DLD1 (cell line): ENCODE measurements around the gene ERC2.

ENCODE experiments used
- in situ Hi-C: cut with HindIII; loops from 2 replicates; pipeline ENCODE4 v1.10.0; 2017; ENCODE audit warnings: low sequenced_read_pairs

ERC2 gene

GRCh38 chr3:55955891-55956477, 512.3 kb downstream of the ERC2 start:
- in situ Hi-C loops, result no loop called here

DNA sequence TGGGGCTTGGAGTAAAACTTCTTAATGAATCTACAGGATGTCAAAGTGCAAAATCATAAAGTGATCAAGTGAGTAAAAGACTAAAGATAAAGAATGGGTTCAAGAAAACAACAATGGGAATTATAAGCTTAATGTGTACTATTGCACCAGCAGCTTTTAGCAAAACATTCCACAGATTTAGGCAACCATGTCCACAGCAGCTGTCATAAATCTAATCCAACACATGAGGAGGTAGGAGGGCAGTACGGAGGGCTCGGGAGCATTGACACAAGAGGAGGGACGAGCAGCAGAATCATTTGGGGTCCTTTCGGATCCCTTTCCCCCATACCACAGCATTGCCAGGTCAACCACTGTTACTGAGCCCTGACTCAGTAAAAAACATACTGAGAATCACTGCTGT, 516.9 kb downstream of the ERC2 start:
- in situ Hi-C loops, result no loop called here

GRCh38 chr3:55947406-55947805, 520.9 kb downstream of the ERC2 start:
- in situ Hi-C loops, result no loop called here

- in situ Hi-C loops, result no loop called here
These were observed 521.6 kb downstream of the ERC2 start for GRCh38 chr3:55946574-55947160.

DNA sequence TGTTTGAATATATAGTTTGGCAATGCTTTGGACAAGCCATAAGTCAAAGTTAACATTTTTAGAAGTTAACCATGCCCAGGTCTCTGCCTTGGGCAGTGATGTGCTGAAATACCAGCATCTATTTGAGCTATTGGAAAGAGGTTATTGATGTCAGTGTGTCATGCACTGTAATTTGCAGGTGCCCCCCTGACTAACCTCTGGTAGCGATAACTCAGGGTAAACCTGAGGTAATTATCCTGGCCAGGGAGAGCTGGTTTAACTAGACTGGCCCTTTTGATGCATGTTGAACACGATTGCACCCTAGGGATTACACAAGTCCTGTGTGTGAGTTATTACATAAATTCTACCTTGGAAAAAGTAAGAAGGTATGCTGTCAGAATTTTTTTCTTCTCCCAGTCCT, 525.4 kb downstream of the ERC2 start:
- in situ Hi-C loops, result no loop called here

DNA sequence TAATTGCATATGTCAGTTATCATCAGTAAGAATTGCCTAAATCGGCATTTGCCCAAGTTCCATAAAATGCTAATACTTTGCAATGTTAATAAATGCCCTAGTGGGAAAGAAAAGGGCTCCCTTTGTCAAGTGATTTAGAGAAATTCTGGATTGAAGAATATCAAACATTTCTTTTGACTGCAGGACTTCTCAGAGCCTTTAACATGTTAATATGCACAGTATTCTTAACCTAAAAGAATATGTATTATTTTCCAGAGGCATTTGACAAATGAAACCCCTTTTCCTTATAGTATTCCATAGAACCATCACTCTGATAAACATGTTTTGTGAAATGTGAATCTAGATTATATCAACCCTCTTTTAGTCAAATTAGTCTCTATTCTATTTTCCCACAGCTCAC, 529.0 kb downstream of the ERC2 start:
- in situ Hi-C loops, result no loop called here

GRCh38 chr3:55937301-55937700, 531.0 kb downstream of the ERC2 start:
- in situ Hi-C loops, result no loop called here

GRCh38 chr3:55936549-55937052, 531.7 kb downstream of the ERC2 start:
- in situ Hi-C loops, result no loop called here

DNA sequence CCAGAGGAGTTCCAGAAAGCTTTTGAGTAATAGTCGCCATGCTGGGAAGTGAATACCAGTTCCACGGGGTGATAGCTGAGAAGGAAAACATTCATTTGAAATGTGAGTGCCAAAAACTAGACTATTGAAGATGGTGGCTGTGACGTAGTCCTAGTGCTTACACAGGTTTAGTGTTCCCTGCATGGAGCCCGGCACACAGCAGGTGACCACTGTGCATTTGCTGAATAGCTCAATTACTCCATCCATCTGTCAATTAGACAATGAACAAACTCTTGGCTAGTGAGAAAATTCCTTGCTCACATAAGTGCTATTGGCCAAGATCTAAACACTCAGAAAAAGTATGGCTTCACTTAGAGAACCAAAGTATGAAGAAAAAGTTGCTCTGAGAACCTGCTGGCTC, 533.0 kb downstream of the ERC2 start:
- in situ Hi-C loops, result no loop called here

- in situ Hi-C loops, result no loop called here
These were observed 533.5 kb downstream of the ERC2 start for GRCh38 chr3:55934771-55935170.

GRCh38 chr3:55929154-55929869, 539.0 kb downstream of the ERC2 start:
- in situ Hi-C loops, result loop anchor here (10.0 kb wide), 1 partner anchor 445 kb away; the partner anchor contains the start of gene WNT5A

GRCh38 chr3:55923626-55924025, 544.6 kb downstream of the ERC2 start:
- in situ Hi-C loops, result loop anchor here (10.0 kb wide), 1 partner anchor 439 kb away; the partner anchor contains the start of gene WNT5A

- in situ Hi-C loops, result loop anchor here (10.0 kb wide), 1 partner anchor 438 kb away; the partner anchor contains the start of gene WNT5A
These were observed 545.1 kb downstream of the ERC2 start for GRCh38 chr3:55923207-55923606.

GRCh38 chr3:55912880-55913279, 555.4 kb downstream of the ERC2 start:
- in situ Hi-C loops, result no loop called here

- in situ Hi-C loops, result no loop called here
These were observed 557.0 kb downstream of the ERC2 start for GRCh38 chr3:55911266-55911665.

DNA sequence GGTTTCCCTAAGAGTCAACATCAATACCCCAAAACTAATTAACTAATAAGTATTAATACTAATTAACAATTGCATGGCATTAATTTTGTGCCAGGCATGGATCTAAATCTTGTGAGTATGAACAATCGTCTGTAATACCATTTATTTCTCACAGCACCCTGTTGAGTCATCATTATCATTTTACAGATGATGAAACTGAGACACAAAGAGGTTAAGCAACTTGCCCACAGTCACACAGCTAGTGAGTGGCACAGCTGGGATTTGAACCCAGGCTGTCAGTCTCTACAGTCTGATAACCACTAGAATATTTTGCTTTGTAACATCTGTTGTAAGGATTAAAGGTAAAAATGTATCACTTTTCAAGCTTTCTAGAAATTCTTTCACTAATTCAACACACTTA, 557.7 kb downstream of the ERC2 start:
- in situ Hi-C loops, result no loop called here

- in situ Hi-C loops, result no loop called here
These were observed 558.9 kb downstream of the ERC2 start for GRCh38 chr3:55909373-55909772.

DNA sequence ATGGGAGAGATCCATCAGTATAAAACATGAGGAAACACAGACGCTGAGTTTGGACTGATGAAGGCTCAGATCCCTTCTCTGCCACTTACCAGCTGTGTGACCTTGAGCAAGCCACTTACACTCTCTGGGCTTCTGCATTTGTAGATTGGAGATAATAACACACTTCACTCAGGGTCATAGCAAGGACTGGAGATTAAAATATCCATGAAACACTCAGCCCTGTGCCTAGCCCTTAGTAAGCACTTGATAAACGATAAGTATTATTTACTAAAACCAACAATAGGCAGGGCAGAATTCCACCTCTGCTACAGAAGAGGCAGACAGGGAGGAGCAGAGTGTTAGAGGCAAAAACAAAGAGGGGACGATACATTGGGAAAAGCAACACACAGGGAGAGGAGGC, 560.7 kb downstream of the ERC2 start:
- in situ Hi-C loops, result no loop called here

DNA sequence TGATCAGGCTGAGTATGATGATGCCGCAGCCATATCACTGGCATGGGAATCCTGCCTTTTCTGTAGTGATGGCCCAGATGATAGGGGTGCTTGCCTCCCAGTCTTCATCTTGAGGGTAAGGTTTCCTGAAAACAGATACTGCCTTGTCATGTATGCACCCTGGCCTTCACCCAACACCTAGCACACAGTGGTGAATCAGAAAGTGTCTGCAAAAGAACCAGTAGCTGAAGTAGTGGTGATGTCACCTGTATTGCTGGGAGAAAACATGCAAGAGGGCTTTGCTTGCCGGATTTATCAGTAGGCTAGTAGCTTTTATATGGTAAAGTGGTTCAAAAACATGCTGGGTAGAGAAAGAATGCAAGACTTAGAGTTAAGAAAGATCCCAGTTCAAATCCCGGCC, 561.4 kb downstream of the ERC2 start:
- in situ Hi-C loops, result no loop called here

DNA sequence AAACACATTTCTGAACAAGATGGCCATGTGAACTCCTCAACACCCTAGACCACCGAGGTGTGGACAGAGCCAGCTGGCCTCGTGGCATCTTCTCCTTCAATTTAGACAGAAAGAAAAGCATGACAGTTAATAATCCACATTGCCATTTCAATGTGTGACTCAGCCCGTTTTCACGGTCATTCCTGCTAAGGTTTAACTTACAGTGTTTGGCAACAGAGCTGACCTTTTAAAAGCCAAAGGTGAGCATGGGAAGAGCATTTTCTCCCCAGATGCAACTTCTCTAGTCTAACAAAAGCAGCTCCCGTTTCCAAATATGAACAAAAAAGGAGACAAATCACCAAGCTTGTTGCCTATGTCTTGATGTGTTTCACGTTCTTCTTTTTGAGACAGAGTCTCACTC, 563.6 kb downstream of the ERC2 start:
- in situ Hi-C loops, result no loop called here

DNA sequence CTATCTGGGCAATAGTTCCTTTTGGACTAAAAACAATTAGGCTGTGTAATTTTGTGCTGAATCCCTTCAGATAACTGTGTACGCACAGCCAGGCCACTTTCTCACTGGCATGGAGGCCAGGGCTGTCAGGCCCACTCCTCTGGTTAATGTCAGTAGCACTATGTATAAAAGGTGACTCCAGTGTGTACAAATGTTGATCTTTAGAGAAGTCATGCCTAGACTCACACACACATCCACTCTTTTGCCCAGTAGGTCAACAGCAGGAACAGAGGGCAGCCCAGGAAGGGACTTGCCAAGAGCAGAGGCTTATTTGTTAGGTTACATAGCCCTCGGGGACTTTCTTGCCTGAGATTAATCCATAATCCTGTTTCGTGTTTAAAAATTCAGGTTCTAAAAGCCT, 564.6 kb downstream of the ERC2 start:
- in situ Hi-C loops, result no loop called here
